PFSK-1 (cell line): ENCODE results near the gene PARP15.

Experiments used
- FOXP2 ChIP-seq: optimal IDR thresholded peaks from 2 replicates; pipeline ENCODE3; 2011; ENCODE audit warnings: borderline replicate concordance, control low read depth, inconsistent platforms; ENCODE audit not compliant: insufficient read depth; ENCODE audit errors: extremely low read length, extremely low read depth
- POLR2AphosphoS5 ChIP-seq: IDR thresholded peaks from 2 replicates; pipeline ENCODE4 v1.6.1; 2012; ENCODE audit warnings: low read depth, mild to moderate bottlenecking, control low read depth, low read length, moderate library complexity
- REST ChIP-seq, 2 experiments: IDR thresholded peaks; 2 replicates each; pipeline versions ENCODE4 v1.6.1 to v1.8.0; 2011 to 2012; ENCODE audit warnings: low read depth in 2 of 2, low read length in 2 of 2, control low read depth in 1 of 2, inconsistent platforms in 1 of 2, mild to moderate bottlenecking in 1 of 2, moderate library complexity in 1 of 2; ENCODE audit not compliant: insufficient read depth in 1 of 2
- SIN3A ChIP-seq: IDR thresholded peaks from 2 replicates; pipeline ENCODE4 v1.6.1; 2012; ENCODE audit warnings: mild to moderate bottlenecking, low read length, moderate library complexity, borderline replicate concordance; ENCODE audit not compliant: insufficient read depth
- TAF1 ChIP-seq: IDR thresholded peaks from 2 replicates; pipeline ENCODE4 v1.6.1; 2012; ENCODE audit warnings: low read length, control low read depth, borderline replicate concordance; ENCODE audit not compliant: insufficient read depth

Gene PARP15

GRCh38 chr3:122602011-122602710, 24.7 kb downstream of the PARP15 start:
- TF ChIP-seq TAF1 = no peak
- TF ChIP-seq SIN3A = no peak
- no peak for TF ChIP-seq POLR2AphosphoS5
- TF ChIP-seq REST (IDR thresholded peaks at IDR 0.05; ENCODE audit: insufficient read depth in 1 of 2, low read depth in 2 of 2, low read length in 2 of 2) = no peak
- TF ChIP-seq FOXP2 = no peak

GRCh38 chr3:122603056-122603455, 25.6 kb downstream of the PARP15 start:
- TF ChIP-seq SIN3A (no peak), FOXP2 (no peak), REST (IDR thresholded peaks at IDR 0.05; ENCODE audit: insufficient read depth in 1 of 2, low read depth in 2 of 2, low read length in 2 of 2) (no peak), TAF1 (no peak), POLR2AphosphoS5 (no peak)

- no peak for TF ChIP-seq TAF1
- TF ChIP-seq POLR2AphosphoS5 = no peak
- TF ChIP-seq FOXP2 = no peak
- no peak for TF ChIP-seq REST (IDR thresholded peaks at IDR 0.05; ENCODE audit: insufficient read depth in 1 of 2, low read depth in 2 of 2, low read length in 2 of 2)
- TF ChIP-seq SIN3A = no peak
These were observed 28.9 kb downstream of the PARP15 start for GRCh38 chr3:122606330-122606729.

- TF ChIP-seq TAF1 = no peak
- TF ChIP-seq SIN3A = no peak
These were observed 31.5 kb downstream of the PARP15 start for GRCh38 chr3:122608916-122609315.

GRCh38 chr3:122609798-122610559, 32.5 kb downstream of the PARP15 start:
- TF ChIP-seq FOXP2 = no peak
- no peak for TF ChIP-seq REST (IDR thresholded peaks at IDR 0.05; ENCODE audit: insufficient read depth in 1 of 2, low read depth in 2 of 2, low read length in 2 of 2)
- TF ChIP-seq SIN3A = no peak
- no peak for TF ChIP-seq POLR2AphosphoS5
- TF ChIP-seq TAF1 = no peak
